ENCODE data around the gene ANKRD22. TPM values are rescaled to one million over a fixed set of nuclear protein-coding genes. Genes with fewer than 3 reads are reported as not detected.

ANKRD22 gene
- total RNA-seq, 1 experiment from 2014 or later = 4.9 TPM

DNA sequence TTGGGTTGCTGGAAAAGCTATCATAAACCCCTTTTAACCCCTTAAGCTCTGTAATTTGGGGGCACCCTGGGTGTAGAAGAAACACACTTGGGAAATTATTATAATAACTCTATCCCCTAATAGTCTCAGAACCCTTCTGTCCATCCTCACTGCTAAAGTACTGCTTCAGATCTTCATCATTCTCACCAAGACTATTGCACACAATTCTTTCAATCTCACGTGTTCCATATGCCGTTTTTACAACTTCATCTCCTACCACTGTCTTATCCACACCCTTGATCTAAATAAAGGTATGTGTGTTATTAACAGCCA is 15.8 kb downstream of the ANKRD22 start:
- Histone ChIP-seq H4K20me1 (ENCODE audit: insufficient read depth) (no peaks in the 10 kb centered on the region), H3K4me1 (replicated peaks; ENCODE audit: insufficient read depth) (no peaks in the 10 kb centered on the region), H3K4me2 (no peak overlapping the region), H3K36me3 (ENCODE audit: low read depth) (no peaks in the 10 kb centered on the region), H3K9me3 (ENCODE audit: insufficient read depth, low read depth) (no peaks in the 10 kb centered on the region), H3F3A (ENCODE audit: insufficient read depth, low read depth) (no peaks in the 10 kb centered on the region), H2AFZ (no peak overlapping the region), H3K27ac (no peak overlapping the region), H3K4me3 (no peak overlapping the region), H3K27me3 (ENCODE audit: insufficient read depth, low read depth) (no peaks in the 10 kb centered on the region), H3K9me2 (ENCODE audit: insufficient read depth) (no peaks in the 10 kb centered on the region), H3K79me2 (ENCODE audit: low read depth) (no peaks in the 10 kb centered on the region)
- TF ChIP-seq, protein P1, sequence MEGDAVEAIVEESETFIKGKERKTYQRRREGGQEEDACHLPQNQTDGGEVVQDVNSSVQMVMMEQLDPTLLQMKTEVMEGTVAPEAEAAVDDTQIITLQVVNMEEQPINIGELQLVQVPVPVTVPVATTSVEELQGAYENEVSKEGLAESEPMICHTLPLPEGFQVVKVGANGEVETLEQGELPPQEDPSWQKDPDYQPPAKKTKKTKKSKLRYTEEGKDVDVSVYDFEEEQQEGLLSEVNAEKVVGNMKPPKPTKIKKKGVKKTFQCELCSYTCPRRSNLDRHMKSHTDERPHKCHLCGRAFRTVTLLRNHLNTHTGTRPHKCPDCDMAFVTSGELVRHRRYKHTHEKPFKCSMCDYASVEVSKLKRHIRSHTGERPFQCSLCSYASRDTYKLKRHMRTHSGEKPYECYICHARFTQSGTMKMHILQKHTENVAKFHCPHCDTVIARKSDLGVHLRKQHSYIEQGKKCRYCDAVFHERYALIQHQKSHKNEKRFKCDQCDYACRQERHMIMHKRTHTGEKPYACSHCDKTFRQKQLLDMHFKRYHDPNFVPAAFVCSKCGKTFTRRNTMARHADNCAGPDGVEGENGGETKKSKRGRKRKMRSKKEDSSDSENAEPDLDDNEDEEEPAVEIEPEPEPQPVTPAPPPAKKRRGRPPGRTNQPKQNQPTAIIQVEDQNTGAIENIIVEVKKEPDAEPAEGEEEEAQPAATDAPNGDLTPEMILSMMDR (conservative IDR thresholded peaks at IDR 0.05) = no peak; the same call in 1 of the 2 replicates
- ChIA-PET POLR2A (ENCODE audit: unreplicated experiment) (no interaction called here), CTCF (interaction anchor here (1.4 to 4.1 kb wide), 2 partner anchors 29 to 98 kb away, joined by 9 to 57 read pairs; no protein-coding TSS in a partner anchor)
- no TSS peak for BruUV-seq (replicated peaks)
- no peak for DNase-seq
- intact Hi-C loops (cut with micrococcal nuclease; ENCODE audit: unreplicated experiment) = loop anchor here (1.0 to 10.0 kb wide), 6 partner anchors 29 to 377 kb away; partner anchors contain the start of genes FAS and STAMBPL1

DNA sequence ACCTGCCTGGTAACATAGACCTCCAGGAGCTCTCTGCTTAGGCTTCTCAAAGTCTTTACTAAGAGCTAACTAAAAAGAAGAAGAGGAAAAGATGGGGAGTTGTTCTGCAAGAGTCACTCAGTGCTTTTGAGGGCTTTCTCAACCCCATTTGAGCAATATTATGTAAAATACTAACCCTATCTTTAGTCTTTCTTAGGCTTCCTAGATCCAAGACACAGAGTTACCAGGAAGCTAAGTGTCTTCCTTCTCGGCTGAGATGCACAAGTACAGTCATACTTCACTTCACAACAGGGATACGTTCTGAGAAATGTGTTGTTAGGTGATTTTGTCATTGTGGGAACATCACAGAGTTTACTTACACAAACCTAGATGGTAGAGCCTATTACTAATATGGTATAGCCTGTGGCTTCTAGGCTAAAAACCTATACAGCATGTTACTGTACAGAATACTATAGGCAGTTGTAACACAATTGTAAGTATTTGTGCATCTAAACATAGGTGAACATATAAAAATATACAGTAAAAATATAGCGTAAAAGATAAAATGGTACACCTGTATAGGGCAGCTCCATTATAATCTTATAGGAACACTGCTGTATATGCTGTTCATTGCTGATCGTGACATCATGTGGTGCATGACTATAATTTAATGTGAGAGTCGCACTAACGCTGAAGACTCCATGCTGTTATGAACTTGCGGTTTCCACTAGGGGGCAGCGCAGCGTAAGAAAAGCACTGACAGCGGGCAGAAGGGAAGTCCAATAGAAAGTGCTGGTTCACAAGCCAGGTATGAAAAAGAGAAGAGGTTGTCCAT is 16.3 kb downstream of the ANKRD22 start:
- Histone ChIP-seq H4K20me1 (ENCODE audit: insufficient read depth) (no peaks in the 10 kb centered on the region), H3K27me3 (ENCODE audit: insufficient read depth, low read depth) (no peaks in the 10 kb centered on the region), H3K9me2 (ENCODE audit: insufficient read depth) (no peaks in the 10 kb centered on the region), H3K79me2 (ENCODE audit: low read depth) (no peaks in the 10 kb centered on the region), H3K4me1 (replicated peaks; ENCODE audit: insufficient read depth) (no peaks in the 10 kb centered on the region), H3K27ac (no peak overlapping the region), H3K36me3 (ENCODE audit: low read depth) (no peaks in the 10 kb centered on the region), H3K4me3 (no peak overlapping the region), H3K9me3 (ENCODE audit: insufficient read depth, low read depth) (no peaks in the 10 kb centered on the region), H3F3A (ENCODE audit: insufficient read depth, low read depth) (no peaks in the 10 kb centered on the region), H3K4me2 (no peak overlapping the region), H2AFZ (no peak overlapping the region)
- no TSS peak for BruUV-seq (replicated peaks)
- DNase-seq = peak; percentile 57 to 65
- TF ChIP-seq EZH2 (IDR thresholded peaks at IDR 0.05; ENCODE audit: low read depth) = no peak
- TF ChIP-seq, protein P1 (conservative IDR thresholded peaks at IDR 0.05) = peak; percentile 85
- POLR2A ChIA-PET (ENCODE audit: unreplicated experiment) = interaction anchor here (0.6 kb wide), 1 partner anchor 35 kb away, joined by 3 read pairs; no protein-coding TSS in a partner anchor
- CTCF ChIA-PET = interaction anchor here (0.6 to 4.1 kb wide), 4 partner anchors 30 to 270 kb away, joined by 3 to 57 read pairs (median 6); no protein-coding TSS in a partner anchor
- intact Hi-C loops (cut with micrococcal nuclease; ENCODE audit: unreplicated experiment) = loop anchor here (1.0 to 10.0 kb wide), 6 partner anchors 30 to 377 kb away; partner anchors contain the start of genes FAS and STAMBPL1

DNA sequence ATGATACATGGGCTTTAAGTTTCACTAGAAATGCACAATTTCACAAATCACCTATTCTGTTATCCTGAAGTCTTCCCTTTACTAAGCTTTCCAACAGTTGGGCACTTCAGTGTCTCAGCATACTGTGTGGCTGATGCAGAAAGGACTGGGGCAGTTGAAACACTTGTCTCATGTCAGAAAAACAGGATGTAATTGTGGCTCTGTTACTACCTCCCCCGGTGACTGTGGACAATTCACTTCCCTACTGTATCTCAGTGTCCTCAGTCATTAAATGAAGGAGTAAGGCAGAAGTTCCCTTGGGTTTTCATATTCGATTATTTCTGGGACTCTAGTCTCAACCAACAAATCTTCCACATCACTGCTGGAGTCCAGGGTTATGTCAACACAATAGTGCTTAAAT is 17.9 kb downstream of the ANKRD22 start:
- Histone ChIP-seq H3K79me2 (ENCODE audit: low read depth) (no peaks in the 10 kb centered on the region), H4K20me1 (ENCODE audit: insufficient read depth) (no peaks in the 10 kb centered on the region), H3K27ac (no peak overlapping the region), H3K4me3 (no peak overlapping the region), H3K4me2 (no peak overlapping the region), H3K4me1 (replicated peaks; ENCODE audit: insufficient read depth) (peaks cover under 1% of the 10 kb centered on the region; the same call in 1 of the 2 replicates), H3K9me3 (ENCODE audit: insufficient read depth, low read depth) (no peaks in the 10 kb centered on the region), H3F3A (ENCODE audit: insufficient read depth, low read depth) (no peaks in the 10 kb centered on the region), H3K9me2 (ENCODE audit: insufficient read depth) (no peaks in the 10 kb centered on the region), H3K36me3 (ENCODE audit: low read depth) (0 out of 2 replicates have a peak, but pooled peaks cover 4% of the 10 kb centered on the region), H3K27me3 (ENCODE audit: insufficient read depth, low read depth) (no peaks in the 10 kb centered on the region), H2AFZ (no peak overlapping the region)
- TF ChIP-seq, protein P1 (conservative IDR thresholded peaks at IDR 0.05) = no peak
- TF ChIP-seq EZH2 (IDR thresholded peaks at IDR 0.05; ENCODE audit: low read depth) = no peak
- BruUV-seq (replicated peaks) = no TSS peak
- ChIA-PET CTCF (no interaction called here), POLR2A (ENCODE audit: unreplicated experiment) (no interaction called here)
- DNase-seq = no peak
- intact Hi-C loops (cut with micrococcal nuclease; ENCODE audit: unreplicated experiment) = loop anchor here (2.0 to 10.0 kb wide), 2 partner anchors 269 to 379 kb away; no protein-coding TSS in a partner anchor

Data from PC-9 (cell line).